DLD1 (cell line): ENCODE data around the gene USP6NL.

Source experiments
- in situ Hi-C: cut with HindIII; loops from 2 replicates; pipeline ENCODE4 v1.10.0; 2017; ENCODE audit warnings: low sequenced_read_pairs

The USP6NL gene

DNA sequence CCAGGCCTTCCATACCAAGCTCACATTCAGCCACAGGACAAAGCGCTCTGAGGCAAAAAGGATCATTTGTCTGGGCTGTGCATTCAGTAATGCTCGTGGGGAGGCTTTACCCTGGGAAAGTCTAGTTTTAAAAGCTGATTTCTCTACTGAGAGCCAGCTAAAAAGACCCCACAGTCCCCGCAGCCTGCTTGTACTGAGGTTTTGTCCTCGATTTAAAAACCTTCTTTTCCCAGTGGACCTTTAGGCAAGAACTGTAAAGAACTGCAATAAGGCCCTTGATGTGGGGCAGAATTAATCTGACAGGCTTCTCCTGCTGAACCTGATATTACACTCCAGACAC, 180.3 kb downstream of the USP6NL start:
- in situ Hi-C loops = no loop called here

DNA sequence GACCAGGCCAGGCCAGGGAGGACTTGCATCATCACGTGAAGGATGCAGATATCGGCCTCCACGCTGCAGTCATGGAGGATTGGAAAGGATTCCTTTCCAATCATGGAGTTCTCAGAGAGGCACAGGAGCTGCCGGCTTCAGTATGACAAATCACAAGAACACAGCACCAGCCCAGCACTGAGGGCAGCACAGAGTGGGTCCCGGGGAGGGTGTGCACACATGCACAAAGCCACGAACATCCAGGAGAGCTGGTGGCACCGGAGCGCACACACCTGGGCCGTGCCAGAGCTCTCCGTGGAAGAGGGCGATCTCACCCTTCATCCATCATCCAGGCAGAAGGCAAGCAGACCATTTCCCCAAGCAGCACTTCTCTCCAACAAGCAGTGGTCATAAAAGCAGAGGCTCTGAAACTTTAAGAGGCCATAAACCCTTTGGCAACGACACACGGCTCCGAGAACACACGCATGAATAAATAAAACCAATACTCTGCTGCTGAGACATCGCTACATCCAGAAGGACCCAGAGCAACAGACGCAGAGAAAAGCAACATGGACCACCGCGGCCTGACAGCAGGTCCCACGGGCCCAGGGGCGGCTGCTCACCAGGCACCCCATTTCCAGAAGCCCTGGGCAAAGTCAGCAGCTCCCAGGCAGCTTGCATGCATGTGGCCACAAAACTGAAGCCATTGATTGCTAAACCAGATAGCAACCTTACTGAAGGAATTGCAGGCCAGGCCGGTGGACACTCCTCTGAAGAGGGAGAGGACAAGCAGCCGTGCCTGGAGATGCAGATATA, 180.8 kb downstream of the USP6NL start:
- in situ Hi-C loops = no loop called here

DNA sequence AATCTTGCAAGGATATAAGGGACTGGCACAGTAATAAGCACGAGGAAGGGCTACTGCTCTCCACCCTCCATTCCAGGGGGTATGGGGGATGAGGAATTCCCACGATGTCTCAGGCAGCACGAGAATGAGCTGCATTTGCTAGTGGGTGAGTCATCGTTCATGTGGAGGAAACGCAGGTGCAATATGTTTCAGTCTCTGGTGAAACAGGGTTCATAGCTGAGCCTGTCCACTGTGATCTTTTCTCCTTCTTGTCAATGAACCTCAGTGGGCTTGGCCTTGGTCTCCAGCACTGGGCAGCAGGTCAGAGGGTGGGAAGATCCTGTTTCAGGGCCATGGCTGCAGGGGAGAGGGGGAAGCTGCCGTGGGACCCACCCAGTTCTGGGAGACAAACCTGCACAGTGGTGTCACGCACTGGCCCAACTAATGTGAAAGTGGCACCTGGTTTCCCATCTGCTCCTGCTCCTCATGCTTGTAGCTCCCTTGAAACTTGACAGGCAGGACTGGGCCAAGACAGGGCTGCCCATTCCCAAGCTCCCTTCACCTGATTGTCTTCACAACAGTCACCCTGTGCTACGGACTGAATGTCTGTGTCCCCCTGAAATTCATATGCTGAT, 181.9 kb downstream of the USP6NL start:
- in situ Hi-C loops = no loop called here

DNA sequence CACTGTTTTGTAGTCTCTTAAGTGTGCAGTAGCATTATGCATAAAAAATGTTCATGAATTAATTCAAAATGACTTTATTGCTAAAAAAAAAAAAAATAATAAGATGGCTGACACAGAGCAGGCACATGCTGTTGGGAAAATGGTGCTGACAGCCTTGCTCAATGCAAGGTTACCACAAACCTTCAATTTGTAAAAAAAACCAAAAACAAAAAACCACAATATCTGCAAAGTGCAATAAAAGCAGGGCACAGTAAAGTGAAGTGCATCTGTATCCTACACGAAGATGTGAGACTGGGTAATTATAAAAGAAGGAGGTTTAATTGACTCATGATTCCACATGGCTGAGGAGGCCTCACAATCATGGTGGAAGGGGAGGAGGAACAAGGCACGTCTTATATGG, 185.8 kb downstream of the USP6NL start:
- in situ Hi-C loops = no loop called here

DNA sequence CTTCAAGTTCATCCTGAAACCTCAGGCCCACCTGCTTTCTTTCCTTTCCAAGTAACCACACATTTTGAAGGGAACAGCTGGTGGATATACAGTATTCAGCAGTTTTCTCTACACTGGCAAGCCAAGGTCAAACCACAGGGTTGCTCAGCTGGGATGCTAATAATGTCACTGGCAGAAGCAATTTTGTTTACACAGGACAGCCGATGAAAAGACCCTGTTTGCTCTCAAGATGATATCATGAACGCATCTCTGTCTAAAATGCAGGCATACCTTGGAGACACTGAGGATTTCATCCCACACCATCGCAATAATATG, 186.2 kb downstream of the USP6NL start:
- in situ Hi-C loops = no loop called here

DNA sequence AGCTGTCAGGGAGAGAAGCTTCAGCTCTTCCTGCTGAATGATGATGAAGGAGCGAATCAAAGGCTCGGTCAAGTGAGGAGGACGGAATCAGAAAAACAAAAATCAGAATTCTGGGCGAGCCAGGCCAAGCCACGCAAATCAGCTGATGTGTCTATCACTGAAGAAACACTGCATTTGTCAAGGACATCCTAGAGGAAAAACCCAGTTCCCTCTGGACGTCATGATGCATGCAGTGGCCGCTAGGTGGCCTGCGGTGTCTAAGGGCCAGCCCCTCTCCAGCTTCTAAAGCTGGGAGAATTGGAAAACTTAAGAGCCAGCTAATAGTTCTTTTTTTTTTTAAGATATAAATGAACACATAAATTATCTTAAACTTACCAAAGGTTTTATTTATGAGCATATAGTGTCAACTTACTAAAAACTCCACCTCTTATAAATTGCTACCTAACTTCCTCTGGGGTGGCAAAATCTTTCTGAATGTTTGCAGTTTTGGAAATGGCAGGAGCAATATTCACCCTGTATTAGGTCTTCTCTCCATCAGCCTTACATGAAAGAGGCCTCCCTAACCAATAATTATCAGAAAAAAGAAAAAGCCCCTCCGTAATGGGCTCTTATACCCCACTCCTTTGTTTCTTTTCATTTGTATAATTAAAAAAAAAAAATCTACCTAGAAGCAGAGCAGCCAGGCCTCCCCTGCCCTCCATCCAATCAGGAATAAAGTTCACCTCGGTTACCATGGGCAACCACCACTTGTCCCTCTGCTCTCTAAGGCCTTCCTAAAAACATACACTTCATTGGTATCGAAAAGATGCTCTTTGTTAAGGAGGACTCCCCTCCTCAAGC, 186.8 kb downstream of the USP6NL start:
- in situ Hi-C loops = no loop called here

DNA sequence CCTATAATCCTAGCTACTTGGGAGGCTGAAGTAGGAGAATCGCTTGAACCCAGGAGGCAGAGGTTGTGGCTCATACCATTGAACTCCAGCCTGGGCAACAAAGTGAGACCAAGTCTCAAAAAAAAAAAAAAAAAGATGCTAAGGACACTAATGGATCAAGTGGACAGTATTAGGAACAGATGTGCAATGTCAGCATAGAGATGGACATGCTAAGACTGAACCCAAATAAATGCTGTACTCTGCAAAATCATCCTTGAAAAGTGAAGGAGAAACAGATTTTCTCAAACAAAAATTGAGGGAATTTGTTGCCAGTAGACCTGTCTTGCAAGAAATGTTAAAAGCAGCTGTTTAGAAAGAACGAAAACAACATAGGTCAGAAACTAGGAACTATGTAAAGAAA, 194.5 kb downstream of the USP6NL start:
- in situ Hi-C loops = no loop called here

DNA sequence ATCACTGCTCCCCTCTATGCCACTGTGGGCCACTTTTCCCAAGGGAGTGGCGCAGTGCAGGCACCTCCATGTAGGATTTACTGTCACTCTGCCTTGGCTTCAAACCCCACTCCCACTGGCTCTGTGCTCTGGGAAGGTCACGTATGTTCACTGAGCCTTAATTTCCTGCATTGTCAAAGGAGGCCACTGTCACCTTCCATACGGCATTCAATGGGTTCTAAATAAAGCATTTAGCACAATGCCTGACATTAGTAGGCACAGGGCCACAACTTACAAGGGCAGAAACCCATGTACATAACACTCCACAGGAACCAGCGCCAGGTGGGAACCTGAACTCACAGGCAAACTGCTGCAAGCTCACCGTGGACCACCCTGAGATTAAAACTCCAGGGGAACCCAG, 196.4 kb downstream of the USP6NL start:
- in situ Hi-C loops = no loop called here

DNA sequence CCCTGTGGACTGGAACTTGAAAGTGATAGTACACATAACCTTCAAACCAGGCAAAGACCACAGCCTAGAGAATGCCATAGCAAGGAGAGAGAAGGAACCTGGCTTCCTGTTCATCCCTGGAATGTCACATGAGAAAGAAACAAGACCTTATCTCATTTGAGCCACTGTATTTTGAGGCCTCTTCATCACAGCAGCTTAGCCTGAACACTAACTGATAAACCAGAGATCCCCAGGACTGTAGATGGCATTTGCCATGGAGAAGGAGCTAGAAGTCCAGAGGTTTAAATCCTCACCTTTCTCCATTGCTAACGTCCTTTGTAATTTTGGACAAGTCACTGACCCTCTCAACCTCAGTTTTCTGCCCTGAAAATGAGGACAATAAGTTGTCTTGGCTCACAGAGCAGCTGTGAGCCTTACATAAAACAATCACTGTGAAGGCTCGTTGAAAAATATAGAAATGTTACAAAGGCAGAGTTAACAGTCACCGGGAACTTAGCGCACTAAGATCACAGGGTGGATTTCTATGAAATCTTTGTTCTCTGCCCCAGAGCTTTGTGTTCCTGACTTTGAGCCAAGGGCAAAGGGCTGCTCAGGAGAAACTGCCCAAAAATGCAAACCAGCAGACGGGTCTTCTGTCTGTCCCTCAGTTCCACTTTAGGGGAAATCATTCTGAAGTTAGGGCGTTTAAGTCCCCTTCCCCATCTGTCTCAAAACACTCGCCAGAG, 197.0 kb downstream of the USP6NL start:
- in situ Hi-C loops = no loop called here

DNA sequence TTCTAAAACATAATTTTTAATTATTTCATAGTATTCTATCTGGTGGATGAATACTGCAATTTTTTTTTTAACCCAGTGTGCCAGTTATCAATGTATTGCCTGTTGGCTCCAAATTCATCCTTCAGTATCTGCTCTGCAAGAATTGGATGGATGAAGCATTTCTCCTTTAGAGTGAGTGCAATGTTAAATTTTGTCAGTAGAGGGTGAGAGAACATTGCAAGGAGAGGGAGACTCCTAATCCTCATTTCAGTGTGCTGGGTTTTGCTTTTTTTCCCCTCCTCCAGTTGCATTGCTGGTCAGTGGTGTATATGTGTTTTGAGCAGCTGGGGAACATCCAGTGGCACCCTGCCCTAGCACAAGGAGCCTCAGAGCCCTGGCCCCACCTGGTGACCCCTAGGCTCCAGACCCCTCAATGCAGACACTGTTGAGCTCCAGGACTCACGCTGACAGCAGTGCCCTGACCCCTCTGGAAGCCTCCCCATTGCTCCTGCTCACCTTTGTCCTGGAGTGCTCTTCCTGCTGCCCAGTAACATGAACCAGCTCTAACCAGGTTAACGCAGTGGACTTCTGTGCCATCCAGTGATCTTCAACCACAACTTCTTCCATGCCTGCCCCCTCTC, 199.4 kb downstream of the USP6NL start:
- in situ Hi-C loops = no loop called here

DNA sequence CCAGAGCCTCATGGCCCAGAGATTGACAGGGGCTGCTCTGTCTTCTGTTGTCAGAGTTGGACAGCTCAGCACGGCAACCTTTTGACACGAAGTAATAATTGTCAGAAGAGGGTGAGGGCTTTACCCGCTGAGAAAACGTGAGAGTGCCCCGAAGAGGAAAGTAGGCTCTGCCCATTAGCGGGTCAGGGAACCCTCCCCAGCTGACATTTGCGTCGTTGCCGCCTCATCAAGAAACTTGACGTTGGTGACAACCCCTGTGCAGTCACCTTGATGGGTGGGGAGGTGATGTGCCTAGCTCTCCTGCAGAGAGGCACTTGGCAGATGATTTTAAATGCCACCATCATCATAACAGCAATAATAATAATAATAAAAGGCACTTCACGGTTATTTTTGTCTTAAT, 202.1 kb downstream of the USP6NL start:
- in situ Hi-C loops = no loop called here

DNA sequence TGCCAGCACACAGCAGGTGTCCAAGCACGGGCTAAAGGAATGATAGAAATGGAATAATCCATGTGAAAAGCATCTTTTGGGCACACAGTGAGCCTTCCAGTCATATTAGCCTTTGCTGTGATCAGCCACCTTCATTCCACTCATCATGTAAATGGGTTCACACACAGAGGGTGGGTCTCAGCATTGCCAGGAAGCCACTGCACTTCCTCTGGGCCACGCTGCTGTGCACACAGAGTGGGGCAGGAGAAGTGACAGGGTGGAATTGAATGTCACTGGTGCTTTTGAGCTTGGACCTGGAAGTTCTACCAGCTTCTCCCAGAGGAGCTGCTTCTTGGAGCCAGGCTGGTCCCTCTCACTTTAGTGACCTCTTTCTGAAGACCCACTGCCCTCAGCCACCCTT, 203.5 kb downstream of the USP6NL start:
- in situ Hi-C loops = no loop called here

DNA sequence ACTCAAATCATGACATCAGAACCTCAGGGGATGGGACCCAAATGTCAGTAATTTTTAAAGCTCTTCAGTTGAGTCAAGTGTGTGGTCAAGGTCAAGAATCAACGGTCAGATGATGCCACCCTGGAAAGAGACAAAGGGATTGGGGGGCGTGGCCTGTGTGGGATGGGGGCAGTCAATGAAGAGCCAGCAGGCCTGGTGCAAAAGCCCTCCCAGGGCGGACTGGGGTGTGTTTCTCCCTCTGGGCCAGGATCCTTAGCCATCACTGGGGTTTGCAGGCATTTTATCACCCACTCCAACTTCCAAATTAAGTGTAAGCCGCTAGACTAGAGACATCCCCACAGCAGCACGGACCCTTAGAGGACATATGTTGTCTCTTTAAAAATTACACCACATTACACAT, 204.7 kb downstream of the USP6NL start:
- in situ Hi-C loops = no loop called here

DNA sequence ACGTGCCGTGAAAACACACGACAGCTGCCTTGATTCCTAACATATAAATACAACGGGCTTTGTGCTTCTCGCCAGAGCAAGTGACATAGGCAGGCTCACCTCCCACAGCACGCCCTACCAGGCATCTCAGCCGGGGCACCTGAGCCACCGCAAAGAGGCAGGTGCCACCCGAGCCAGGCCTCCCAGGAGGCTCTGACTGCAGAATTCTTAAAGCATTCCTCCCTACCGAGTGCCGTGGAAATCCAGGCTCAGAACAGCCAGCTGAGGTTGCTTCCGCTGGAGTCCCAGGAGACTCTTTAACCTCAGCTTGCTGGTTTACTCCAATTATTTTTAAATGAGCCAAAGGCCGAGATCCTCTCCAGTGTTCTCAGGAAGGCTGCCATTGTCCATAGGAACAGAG, 206.5 kb downstream of the USP6NL start:
- in situ Hi-C loops = no loop called here
